HG02798 (cell line): ENCODE data around the gene NCAPG2.
"Not testable (repeated sequence)": the region's sequence is repeated elsewhere in the genome, so short reads cannot be mapped to it uniquely, and the experiment has no call there.

Experiments used
- ATAC-seq: cut with Tn5 transposase; IDR thresholded peaks from one replicate; pipeline ENCODE4 v1.9.1; 2021; ENCODE audit warnings: mild to moderate bottlenecking; ENCODE audit not compliant: unreplicated experiment, poor library complexity

Gene NCAPG2

DNA sequence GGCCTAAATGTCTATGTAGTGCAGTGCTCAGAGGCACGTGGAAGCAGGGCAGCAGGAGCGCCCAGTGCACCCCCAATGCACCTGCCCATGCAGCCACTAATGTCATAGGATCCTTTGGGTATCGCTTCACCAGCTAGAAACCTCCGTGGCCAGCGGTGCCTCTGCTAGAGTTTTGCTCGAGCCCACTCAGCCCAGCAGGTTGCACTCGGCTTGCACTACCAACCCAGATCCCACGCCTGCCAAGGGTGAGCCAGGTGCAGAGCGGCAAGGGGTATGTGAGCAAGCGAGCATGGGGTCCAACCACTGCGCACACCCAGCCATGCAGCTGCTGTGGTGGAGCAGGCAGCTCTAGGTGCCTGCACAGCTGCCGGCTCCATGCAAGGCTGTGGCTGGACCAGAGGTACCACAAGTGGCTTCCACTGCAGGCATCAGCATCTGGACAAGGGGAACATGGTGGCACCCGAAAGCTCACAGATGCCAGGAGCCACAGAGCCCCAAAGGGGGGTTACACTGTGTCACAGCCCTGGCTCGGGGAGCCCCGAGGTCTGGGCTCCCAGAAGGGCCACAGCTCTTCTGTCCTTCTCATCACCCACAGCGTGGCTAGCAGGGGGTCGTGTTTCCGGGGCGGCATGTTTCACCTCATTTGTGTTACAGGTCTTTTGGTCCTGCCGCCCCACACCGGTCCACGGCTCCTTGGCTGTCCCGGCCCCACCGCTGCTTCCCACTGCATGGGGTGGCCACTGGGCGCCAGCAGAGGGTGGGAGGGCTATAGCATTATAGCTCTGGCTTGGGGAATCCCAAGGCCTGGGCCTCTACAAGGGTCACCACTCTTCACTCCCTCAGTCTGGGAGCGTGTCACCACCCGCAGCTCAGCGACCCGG, 2.3 kb upstream of the NCAPG2 start:
- ATAC-seq, result no peak

DNA sequence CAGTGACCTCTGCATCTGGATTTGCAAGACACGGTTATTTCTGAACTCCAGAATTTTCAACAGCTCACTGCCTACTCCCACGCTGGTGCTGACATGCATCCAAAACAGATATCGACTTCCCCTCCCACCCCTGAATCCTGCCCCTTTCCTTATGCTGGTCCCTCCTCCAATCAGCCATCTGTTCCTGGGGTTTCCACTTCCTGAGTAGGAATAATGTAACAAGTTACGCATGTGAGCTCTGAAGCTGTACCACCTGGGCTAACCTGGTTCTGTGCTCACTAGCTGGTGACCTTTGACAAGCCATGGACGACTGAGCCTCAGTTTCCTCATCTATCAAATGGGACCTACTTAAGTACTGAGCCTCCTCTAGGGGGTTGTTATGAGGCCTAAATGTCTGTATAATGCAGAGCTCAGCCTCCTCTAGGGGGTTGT, 1.7 kb upstream of the NCAPG2 start:
- ATAC-seq, result no peak

DNA sequence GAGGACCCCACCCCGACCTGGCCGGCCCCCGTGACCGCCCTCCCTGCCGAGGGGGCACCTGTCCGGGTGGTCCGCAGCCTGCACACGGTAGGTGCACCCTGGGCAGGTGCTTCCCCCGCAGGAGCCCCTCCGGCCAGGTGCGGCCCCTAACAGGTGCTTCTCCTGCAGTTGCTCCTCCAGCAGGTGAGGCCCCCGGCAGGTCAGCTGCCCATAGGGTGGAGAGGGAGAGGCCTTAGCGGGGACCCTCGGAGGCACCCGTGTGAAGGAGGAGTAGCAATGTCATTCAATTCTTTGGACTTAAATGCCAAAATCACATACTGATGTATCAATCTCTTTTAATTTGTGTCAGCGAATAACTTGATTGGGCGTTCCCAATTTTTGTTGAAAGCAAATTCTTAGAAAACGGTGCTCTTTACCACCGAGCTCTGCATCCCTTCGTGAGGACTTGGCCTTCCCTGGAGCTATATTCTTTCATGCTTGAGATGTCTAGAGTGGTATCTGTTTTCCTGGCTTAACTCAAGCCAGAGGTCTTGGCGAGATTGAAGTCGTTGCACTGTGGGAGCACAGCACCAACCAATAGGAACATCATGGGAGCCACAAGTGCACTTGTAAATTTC, 738 bp upstream of the NCAPG2 start:
- no peak for ATAC-seq

DNA sequence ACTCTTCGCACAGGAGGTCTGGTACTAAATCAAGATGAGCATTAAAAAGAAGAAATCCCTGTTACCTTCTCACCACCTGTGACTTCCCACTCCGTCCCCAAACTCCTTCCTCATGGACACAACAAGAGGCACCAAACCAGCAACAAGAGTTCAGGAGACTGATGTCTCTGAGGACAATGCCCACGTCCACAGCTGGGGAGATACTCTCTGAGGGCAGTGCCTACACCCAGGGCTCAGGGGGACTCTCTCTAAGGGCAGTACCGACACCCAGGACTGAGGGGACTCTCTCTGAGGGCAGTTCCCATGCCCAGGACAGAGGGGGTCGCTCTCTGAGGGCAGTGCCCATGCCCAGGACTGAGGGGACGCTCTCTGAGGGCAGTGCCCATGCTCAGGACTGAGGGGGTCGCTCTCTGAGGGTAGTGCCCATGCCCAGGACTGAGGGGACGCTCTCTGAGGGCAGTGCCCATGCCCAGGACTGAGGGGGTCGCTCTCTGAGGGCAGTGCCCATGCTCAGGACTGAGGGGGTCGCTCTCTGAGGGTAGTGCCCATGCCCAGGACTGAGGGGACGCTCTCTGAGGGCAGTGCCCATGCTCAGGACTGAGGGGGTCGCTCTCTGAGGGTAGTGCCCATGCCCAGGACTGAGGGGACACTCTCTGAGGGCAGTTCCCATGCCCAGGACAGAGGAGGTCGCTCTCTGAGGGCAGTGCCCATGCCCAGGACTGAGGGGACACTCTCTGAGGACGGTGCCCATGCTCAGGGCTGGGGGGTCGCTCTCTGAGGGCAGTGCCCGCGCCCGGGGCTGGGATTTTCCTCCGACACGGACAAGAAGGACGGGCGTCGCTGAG, 703 bp downstream of the NCAPG2 start:
- ATAC-seq, result not testable (repeated sequence)

DNA sequence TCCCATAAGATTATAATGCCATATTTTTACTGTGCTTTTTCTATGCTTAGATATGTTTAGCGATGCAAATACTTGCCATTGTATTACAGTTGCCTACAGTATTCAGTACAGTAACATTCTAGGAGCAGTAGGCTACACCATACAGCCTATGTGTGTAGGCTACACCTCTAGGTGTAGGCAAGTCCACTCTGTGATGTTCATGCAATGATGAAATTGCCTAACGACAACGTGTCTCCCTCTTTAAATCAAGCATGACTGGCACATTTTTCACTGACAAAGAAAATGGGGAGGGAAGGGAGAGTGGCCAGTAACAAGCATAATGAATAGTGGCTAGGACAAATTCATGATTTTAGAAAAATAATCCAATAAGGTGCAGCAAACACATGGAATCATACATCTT, 1.7 kb downstream of the NCAPG2 start:
- no peak for ATAC-seq

DNA sequence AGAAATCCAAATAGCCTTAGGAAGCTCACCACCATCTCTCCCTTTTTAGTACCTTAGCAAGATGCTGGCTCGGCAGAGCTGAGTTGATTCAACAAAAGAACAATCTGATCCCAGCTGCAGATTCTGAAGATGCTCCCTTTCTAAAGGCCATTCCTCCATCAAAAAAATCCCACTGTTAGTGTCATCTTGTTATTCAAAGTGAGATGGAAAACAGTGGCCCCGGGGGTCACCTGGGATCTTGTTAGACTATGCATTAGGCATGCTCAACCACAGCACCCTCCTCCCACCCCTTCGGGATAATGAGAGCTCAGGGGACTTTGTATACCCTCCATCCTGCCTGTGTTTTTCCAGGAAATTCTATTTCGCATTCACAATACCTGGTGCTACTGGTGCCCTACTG, 2.4 kb downstream of the NCAPG2 start:
- no peak for ATAC-seq

DNA sequence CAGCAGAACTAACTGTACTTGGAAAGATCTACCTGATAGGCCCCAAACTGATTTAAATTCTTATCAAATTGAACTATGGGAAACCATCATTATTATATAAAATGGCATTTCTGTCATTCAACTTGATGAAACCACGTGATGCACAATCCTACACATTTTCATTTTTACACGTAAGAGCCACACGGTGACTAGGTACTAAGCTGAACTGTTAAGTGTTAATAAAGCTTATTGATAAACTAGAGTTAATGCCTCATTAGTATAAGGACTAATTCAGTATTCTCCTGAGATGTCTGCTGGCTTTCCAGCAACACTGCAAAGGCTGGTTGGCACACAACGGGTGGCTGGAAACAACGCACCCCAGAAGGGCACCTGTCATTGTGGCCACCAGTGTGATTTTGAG, 4.6 kb downstream of the NCAPG2 start:
- ATAC-seq, result no peak

DNA sequence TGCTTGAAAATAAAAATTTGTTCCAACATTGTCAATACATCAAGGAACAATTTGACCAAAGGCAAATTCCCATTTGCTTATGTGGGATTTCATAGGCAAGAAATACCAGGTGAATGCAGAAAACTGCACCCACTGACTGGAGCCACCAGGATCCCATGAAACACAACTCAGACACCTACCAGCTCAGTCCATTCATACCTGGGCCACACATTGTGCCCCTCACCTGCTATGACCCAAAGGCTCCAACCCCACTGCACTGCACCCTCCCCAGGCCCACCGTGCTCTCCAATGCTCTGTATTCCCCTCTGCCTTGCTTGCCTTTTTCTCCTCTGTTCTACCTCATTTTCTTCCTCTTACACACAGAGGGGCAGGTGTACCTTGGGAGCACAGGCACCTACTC, 5.3 kb downstream of the NCAPG2 start:
- ATAC-seq, result no peak

DNA sequence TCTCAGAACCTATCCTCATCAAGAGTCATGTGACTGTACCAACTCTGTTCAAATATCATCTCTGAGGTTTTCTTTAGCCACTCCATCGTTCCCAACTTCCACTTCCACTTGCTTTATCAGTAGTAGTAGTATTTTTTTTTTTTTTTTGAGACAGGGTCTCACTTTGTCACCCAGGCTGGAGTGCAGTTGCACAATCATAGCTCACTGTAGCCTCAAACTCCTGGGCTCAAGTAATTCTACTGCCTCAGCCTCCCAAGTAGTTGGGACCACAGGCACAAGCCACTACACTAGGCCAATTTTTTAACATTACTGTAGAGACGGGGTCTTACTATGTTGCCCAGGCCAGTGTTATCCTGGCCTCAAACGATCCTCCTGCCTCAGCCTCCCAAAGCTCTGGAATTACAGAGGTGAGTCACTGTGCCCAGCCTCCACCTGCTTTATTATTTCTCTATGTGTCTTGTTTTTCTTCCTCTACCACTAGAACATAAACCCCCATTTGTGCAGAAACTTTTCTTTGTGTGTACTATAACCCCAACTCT, 5.9 kb downstream of the NCAPG2 start:
- no peak for ATAC-seq

DNA sequence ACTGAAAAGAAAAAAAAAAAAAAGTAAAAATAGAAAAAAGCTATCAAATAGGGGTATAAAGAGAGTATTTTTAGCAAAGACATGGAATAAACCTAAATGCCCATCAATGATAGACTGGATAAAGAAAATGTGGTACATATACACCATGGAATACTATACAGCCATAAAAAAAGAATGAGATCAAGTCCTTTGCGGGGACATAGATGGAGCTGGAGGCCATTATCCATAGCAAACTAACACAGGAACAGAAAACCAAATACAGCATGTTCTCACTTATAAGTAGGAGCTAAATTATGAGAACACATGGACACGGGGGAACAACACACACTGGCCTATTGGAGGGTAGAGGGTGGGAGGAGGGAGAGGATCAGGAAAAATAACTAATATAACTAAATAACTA, 7.0 kb downstream of the NCAPG2 start:
- ATAC-seq, result not testable (repeated sequence)

DNA sequence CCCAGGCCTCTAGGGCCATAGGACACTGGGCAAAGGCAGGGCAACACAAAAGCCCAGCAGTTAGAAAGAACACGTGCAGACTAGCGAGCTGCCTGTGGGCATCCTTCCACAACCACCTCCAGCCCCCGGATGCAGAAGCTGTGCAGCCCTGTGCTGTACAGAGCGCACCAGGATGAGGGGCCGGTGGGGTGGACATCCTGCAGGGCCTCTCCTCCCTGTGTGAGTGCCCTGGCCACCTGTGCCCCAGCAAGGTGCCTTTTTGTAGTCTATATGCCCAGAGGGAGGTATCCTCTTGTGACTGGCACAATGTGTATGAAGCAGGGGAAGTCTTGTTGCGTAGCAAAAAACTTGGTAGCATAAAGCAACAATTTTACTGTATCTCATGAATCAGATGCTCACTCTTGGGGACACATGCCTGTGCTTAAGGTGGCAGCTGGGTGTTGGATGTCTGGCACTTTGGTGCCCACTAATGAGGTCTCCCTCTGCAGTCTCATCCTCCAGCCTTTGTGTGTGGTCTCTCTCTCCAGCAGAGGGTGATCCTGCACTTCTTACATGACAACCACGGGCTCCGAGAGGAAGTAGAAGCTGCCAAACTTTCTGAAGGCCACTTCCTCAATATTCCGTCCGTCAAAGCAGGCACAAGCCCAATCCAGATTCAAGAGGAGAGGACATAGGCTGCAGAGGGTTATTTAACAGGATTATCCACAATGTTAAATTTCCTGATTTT, 8.7 kb downstream of the NCAPG2 start:
- peak; percentile 83 for ATAC-seq

DNA sequence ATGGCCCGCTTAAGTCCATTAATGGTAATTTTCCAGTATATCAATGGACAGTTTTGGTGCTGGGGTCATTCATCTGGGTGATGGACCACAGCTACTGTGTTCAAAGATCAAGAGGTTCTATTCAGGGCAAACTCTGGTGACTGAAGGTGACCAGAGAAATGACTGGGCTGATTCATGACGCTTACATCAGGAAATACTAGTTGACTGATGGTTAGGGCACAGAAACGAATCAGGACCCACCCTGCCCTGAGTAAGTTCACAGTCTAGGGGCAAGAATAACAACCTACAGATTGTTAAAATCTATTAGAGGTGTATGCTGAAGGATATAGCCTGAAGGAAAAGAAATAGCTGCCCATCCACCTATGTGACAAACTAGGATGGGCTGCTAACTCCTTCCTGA, 9.5 kb downstream of the NCAPG2 start:
- no peak for ATAC-seq

DNA sequence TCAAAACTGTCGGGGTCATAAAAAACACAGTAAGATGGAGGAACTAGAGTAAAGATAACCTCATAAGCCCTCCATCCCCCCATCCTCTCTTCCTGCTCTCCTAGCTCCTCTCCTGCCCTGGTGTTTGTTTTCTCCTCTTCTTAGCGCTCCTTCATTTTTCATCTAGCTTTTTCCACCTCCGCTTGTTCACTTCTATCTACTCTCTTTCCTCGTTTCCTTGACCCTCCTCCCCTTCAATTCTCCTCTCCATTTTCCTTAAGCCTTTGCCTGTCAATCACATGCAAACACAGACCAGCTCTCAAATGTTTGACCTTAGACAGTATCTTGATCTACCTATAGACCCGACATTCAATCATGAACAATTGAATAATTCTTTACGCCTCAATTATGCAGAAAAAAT, 10.0 kb downstream of the NCAPG2 start:
- ATAC-seq, result no peak

DNA sequence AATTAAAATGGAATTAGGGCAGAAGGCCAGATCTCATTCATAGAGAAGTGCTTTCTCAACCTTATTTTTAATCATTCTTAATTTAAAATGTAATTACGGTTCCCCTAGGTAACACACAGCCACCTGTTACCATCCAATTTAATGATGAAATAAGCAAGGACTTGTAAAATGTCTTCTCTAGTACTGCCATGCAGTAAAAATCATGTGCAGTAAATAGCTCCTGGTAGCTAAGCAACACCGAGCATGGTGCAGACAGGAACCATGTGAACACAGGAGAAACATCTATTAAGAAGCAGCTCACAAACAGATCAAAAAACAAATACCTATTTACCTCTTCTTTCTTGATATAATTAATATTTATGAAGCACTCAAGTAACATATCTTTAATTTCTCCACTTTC, 15.1 kb downstream of the NCAPG2 start:
- ATAC-seq, result no peak

DNA sequence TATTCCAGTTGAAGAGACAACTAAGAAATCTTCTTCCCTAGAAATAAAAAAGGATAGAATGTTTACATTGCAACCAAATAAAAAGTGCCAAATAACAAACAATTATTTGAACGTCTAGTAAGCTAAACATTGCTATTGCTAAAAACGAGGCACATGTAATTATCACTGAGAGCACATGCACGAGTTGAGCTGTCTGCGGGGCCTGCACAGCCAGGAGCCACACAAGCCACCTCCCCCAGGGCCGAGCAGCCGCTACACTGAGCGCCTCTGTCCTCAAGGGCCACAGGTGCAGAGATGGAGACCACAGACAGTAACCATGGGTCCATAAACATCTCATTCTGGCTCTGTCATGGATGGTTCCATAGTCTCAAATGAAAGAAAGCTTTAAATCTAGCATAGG, 17.2 kb downstream of the NCAPG2 start:
- no peak for ATAC-seq

DNA sequence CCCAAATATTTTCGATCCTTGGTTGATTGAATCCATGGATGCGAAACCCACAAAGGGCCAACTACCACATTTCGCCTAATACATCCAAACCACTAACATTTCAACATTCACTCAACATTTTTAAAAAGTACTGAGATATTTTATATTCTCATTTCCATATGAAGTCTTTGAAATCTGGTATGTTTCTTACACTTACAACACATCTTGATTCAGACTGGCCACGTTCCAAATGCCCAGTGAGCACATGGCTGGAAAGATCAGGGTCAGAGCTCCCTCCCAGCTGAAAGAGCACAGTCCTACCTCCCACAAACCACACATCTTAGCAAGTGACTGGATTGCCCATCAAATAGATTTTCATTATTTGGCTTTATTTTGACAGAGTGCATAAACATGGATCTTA, 18.9 kb downstream of the NCAPG2 start:
- no peak for ATAC-seq

DNA sequence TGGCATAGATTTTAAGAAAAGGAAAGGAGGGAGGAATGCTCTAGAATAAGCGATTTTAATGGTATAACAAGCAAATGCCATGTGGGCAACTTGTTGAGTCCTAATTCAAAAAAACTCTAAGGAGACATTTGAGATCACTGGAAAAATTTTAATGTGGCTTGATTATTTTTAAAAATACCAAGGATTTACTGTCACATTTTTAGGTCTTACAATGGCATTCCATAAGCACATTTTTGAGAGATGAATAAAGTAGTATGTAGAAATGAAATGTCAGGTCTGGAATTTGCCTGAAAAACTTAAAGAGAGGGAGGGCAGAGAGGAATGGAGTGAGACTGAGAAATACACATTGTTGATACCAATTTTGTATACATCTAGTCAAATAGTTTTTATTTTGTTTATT, 20.3 kb downstream of the NCAPG2 start:
- no peak for ATAC-seq

DNA sequence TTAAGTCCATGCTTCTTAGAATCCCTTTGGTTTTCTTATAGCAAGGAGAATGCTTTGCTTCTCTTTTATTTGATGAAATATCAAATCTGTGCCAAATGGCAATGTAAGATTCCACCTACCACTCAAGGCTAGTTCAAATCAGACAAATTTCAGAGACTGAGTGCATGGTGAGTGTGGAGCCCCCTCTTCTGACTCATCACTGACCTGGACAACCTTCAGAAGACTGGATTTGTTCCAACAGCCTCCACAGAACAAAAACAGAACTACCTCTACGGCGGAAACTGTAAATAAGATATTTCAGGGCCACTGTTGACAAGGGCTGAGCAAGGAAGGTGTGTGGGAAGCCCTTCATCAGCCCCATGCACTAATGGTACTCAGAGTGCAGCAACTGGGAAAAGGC, 21.1 kb downstream of the NCAPG2 start:
- no peak for ATAC-seq

DNA sequence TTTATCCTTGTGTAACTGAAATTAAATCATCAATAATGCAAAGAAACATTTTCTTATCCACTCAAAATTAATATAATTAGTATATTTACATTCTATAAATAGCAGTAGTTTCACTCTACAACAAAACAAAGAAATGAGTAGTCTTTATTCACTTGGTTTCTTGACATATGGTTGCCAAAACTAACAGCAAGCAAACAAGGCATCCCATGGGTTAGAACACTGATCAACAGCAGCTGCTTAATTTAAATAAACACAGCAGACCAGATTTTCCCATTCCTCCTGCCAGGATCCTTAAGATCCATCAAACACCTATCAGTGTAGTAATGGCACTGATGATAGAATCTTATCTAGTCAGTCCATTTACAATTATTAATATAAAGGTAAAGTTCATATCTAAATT, 22.1 kb downstream of the NCAPG2 start:
- ATAC-seq, result no peak

DNA sequence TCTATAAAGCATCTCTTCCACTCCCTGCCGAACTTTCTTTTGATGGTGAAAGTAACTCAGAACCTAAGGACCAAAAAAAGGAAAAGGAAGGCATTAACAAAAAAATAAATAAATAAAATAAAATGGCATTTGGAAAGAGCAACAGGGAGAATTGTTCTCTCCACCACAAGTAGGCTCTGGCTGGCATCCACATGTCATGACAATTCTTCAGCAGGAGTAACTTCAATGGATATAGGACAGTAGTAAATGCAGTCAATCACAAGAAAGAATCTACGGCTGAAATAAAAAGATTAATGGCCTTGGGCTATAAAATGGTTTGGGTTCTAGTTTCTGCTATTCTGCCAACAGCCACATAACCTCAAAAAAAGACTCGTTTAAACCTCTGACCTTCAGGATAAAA, 23.9 kb downstream of the NCAPG2 start:
- ATAC-seq, result no peak
